Suprapubic skin (tissue), 4 donors: ENCODE data around the gene DAP3. TPM values are rescaled to one million over a fixed set of nuclear protein-coding genes. Genes with fewer than 3 reads are reported as not detected.
"Not testable (repeated sequence)": the region's sequence is repeated elsewhere in the genome, so short reads cannot be mapped to it uniquely, and the experiment has no call there.

ENCODE experiments used
- DNase-seq, 2 donors: peaks; one replicate each; pipeline ENCODE4 v3.0.0-alpha.2; 2019; ENCODE audit warnings: low spot score in 2 of 2
- H3K27ac ChIP-seq: fragments of 200-600 bp; sonication (generic); one replicate; pipeline ENCODE4 v1.5.1; 2019
- H3K27me3 ChIP-seq: fragments of 200-600 bp; sonication (generic); one replicate; pipeline ENCODE4 v1.5.1; 2019
- H3K36me3 ChIP-seq: fragments of 200-600 bp; sonication (generic); one replicate; pipeline ENCODE4 v1.5.1; 2019
- H3K4me1 ChIP-seq: fragments of 200-600 bp; sonication (generic); one replicate; pipeline ENCODE4 v1.5.1; 2019
- H3K4me3 ChIP-seq: fragments of 200-600 bp; sonication (generic); one replicate; pipeline ENCODE4 v1.5.1; 2019; ENCODE audit warnings: mild to moderate bottlenecking
- H3K9me3 ChIP-seq: fragments of 200-600 bp; sonication (generic); one replicate; pipeline ENCODE4 v1.5.1; 2019
- CTCF ChIP-seq, 2 donors: fragments of 200-600 bp in 1 of 2; fragments of 450-650 bp in 1 of 2; sonication (generic) in 1 of 2; IDR thresholded peaks; one replicate each; pipeline ENCODE4 v1.5.1; 2016 to 2019; ENCODE audit warnings: antibody characterized with exemption in 2 of 2, mild to moderate bottlenecking in 1 of 2, moderate library complexity in 1 of 2
- EP300 ChIP-seq: sonication (generic); formaldehyde crosslinking; IDR thresholded peaks from one replicate; pipeline ENCODE4 v1.6.1; 2017; ENCODE audit warnings: antibody characterized with exemption
- POLR2A ChIP-seq, 2 donors: fragments of 450-650 bp; IDR thresholded peaks; one replicate each; pipeline ENCODE4 v1.6.1; 2017; ENCODE audit warnings: antibody characterized with exemption in 2 of 2, mild to moderate bottlenecking in 2 of 2, moderate library complexity in 2 of 2
- POLR2AphosphoS5 ChIP-seq, 3 donors: sonication (generic); formaldehyde crosslinking; IDR thresholded peaks; one replicate each; pipeline ENCODE4 v1.6.1; 2017; ENCODE audit warnings: antibody characterized with exemption in 3 of 3
- WGBS: methylation state at CpG from one replicate; pipeline ENCODE4 v1.1.5; 2018; 5-methylcytosine and 5-hydroxymethylcytosine counted together
- total RNA-seq, 4 donors: library from RNA; depleted of rRNA; stranded (reverse); fragments of >200 nt; gene quantifications; one replicate each; pipeline ENCODE4 v1.1.0, GENCODE V29; 2016

Gene DAP3
- total RNA-seq, 4 donors from 2014 or later, result 151 to 249 (median 187) TPM

- Histone ChIP-seq H3K9me3 (no peaks in the 10 kb centered on the region), H3K4me1 (peaks cover 6% of the 10 kb centered on the region), H3K27me3 (no peaks in the 10 kb centered on the region), H3K27ac (no peak overlapping the region), H3K36me3 (peaks cover 30% of the 10 kb centered on the region), H3K4me3 (no peak overlapping the region)
- no peak for TF ChIP-seq POLR2AphosphoS5 (IDR thresholded peaks at IDR 0.05)
- TF ChIP-seq EP300, result no peak
- TF ChIP-seq POLR2A (IDR thresholded peaks at IDR 0.05), result no peak
- TF ChIP-seq CTCF (IDR thresholded peaks at IDR 0.05), result no peak
- WGBS, result 87% methylated on average over 8 of the region's 8 CpGs
- no peak for DNase-seq
Observed at GRCh38 chr1:155740995-155741394, 52.1 kb downstream of the DAP3 start.

GRCh38 chr1:155741908-155742307 is 53.0 kb downstream of the DAP3 start:
- H3K27me3 ChIP-seq, result no peaks in the 10 kb centered on the region
- H3K4me3 ChIP-seq, result no peak overlapping the region
- H3K36me3 ChIP-seq, result peaks cover 24% of the 10 kb centered on the region
- peaks cover 6% of the 10 kb centered on the region for H3K4me1 ChIP-seq
- H3K27ac ChIP-seq, result no peak overlapping the region
- H3K9me3 ChIP-seq, result no peaks in the 10 kb centered on the region
- 93% methylated on average over 10 of the region's 10 CpGs for WGBS
- DNase-seq, result no peak
- TF ChIP-seq POLR2AphosphoS5 (IDR thresholded peaks at IDR 0.05) (no peak), EP300 (no peak), CTCF (IDR thresholded peaks at IDR 0.05) (no peak), POLR2A (IDR thresholded peaks at IDR 0.05) (no peak)

GRCh38 chr1:155744711-155745283 is 55.9 kb downstream of the DAP3 start:
- H3K36me3 ChIP-seq, result peaks cover 19% of the 10 kb centered on the region
- TF ChIP-seq EP300 (no peak), CTCF (IDR thresholded peaks at IDR 0.05) (no peak), POLR2A (IDR thresholded peaks at IDR 0.05) (no peak), POLR2AphosphoS5 (IDR thresholded peaks at IDR 0.05) (no peak)
- peak overlapping the region; percentile 59 for H3K4me3 ChIP-seq
- H3K9me3 ChIP-seq, result no peaks in the 10 kb centered on the region
- H3K27me3 ChIP-seq, result no peaks in the 10 kb centered on the region
- peaks cover 6% of the 10 kb centered on the region for H3K4me1 ChIP-seq
- peak overlapping the region; percentile 64 for H3K27ac ChIP-seq
- WGBS, result 83% methylated on average over 9 of the region's 9 CpGs
- peak in 1 of 2 donors; percentile 18 for DNase-seq

GRCh38 chr1:155745284-155746228 is 56.7 kb downstream of the DAP3 start:
- peak in 2 of 3 donors; percentile 19 to 36 for TF ChIP-seq POLR2AphosphoS5 (IDR thresholded peaks at IDR 0.05)
- Histone ChIP-seq H3K27ac (peak overlapping the region; percentile 64), H3K4me3 (peak overlapping the region; percentile 59), H3K36me3 (peaks cover 21% of the 10 kb centered on the region)
- DNase-seq, result peak; percentile 95 to 97
- not testable (repeated sequence) for H3K4me1 ChIP-seq, H3K9me3 ChIP-seq, H3K27me3 ChIP-seq
- WGBS, result 0% methylated on average over 7 of the region's 77 CpGs

GRCh38 chr1:155747586-155747985 is 58.7 kb downstream of the DAP3 start:
- WGBS, result 88% methylated on average over 8 of the region's 12 CpGs
- H3K4me1 ChIP-seq, H3K27ac ChIP-seq, H3K27me3 ChIP-seq, H3K4me3 ChIP-seq, H3K9me3 ChIP-seq: not testable (repeated sequence)
- H3K36me3 ChIP-seq, result peaks cover 38% of the 10 kb centered on the region
- DNase-seq, result peak in 1 of 2 donors; percentile 44

GRCh38 chr1:155748141-155748540 is 59.2 kb downstream of the DAP3 start:
- WGBS, result 85% methylated on average over 5 of the region's 5 CpGs
- H3K27ac ChIP-seq, H3K9me3 ChIP-seq, H3K27me3 ChIP-seq, DNase-seq, H3K4me3 ChIP-seq, H3K4me1 ChIP-seq: not testable (repeated sequence)
- H3K36me3 ChIP-seq, result peaks cover 44% of the 10 kb centered on the region

GRCh38 chr1:155759017-155759416 is 70.1 kb downstream of the DAP3 start:
- H3K27me3 ChIP-seq, H3K9me3 ChIP-seq, H3K27ac ChIP-seq, H3K4me3 ChIP-seq, H3K4me1 ChIP-seq, DNase-seq: not testable (repeated sequence)
- H3K36me3 ChIP-seq, result peaks cover 88% of the 10 kb centered on the region
- WGBS, result 98% methylated on average over 3 of the region's 3 CpGs
